CD4-positive, alpha-beta T cell treated with Interleukin-17A for 1 hour (primary cell): ENCODE data around the gene SERTM2.
"Not testable (repeated sequence)": the region's sequence is repeated elsewhere in the genome, so short reads cannot be mapped to it uniquely, and the experiment has no call there.

Experiments
- DNase-seq: peaks from one replicate; pipeline ENCODE4 v3.0.0-alpha.2; 2020

The SERTM2 gene

DNA sequence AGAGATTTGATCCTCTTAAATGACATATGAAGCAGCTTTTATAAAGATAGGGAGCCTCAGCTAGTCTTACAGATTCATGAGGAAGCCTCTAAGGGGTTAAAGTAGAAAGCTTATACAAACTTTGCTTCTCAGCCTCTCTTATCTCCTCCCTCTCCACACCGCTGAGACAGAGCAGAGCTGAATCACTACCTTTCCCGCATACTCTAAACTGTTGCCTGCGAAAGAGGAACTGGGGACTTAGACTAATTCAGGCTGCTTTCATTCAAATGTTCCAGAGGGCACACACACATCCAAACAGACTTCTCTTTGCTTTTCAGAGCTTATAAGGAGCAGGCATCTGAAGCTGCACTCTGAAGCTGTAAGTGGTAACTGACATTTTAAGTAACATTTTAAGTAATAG, at the start of gene SERTM2:
TSS of gene SERTM2 (plus strand) at position 169 of the 400 bp plus-strand sequence. CDS start 7,213 bp downstream, outside the sequence.
- DNase-seq: no peak

DNA sequence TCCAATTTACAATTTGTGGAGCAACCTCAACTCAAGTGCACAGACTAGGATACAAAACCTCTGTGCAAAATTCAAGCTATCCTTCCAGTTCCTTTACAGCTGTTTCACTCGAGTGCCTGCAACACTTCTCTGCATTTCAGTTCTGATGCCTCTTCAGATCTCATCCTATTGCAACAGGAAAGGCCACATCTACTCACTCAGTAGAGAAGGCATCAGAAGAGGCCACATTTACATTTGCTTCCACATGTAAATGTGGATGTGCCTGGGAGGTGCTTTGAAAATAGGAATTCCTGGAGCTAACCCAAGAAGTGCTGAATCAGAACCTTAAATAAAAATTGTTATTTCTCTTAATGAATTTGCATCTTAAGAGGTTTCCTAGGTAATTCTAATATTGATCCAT, 45.8 kb upstream of the SERTM2 start:
- DNase-seq: no peak

DNA sequence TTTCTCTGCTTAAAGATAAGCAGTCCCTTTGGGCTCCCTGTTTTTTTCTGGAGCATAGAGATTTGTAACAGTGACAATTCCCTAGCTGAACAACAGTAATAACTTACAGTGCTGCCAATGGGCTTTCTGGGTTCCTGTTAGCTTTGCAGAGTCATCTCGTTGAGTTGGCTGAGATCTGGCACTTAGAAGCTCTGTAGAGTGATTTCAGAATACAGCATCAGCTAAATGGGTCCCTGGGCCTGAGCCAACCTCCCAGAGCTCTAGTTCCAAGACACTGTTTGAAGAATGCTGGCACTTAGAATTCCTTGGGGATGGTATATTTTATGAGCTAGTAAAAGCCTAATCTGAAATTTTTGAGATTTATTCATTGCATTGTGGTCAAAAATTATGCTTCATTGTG, 43.5 kb upstream of the SERTM2 start:
- DNase-seq: no peak

DNA sequence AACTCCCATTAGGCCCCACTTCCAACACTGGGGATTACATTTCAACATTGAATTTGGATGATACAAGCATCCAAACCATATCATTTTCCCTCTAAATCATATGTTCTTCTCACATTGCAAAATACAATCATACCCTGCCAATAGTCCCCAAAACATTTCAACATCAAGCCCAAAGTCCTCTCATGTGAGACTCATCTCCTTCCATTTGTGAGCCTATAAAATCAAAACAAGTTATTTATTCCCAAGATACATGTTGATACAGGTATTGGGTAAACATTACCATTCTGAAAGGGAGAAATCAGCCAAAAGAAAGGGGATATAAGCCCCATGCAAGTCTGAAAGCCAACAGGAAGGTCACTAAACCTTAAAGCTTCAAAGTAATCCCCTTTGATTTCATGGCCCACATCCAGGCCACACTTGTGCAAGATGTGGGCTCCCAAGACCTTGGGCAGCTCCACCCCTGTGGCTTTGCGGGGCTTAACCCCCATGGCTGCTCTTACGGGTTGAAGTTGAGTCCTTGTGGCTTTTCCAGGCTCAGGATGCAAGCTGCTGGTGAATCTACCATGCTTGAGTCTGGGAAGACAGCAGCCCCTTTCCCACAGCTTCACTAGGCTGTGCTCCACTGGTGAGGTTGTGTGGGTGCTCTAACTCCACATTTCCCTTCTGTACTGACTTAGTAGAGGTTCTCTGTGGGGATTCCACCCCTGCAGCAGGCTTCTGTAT, 40.6 kb upstream of the SERTM2 start:
- DNase-seq: no peak

DNA sequence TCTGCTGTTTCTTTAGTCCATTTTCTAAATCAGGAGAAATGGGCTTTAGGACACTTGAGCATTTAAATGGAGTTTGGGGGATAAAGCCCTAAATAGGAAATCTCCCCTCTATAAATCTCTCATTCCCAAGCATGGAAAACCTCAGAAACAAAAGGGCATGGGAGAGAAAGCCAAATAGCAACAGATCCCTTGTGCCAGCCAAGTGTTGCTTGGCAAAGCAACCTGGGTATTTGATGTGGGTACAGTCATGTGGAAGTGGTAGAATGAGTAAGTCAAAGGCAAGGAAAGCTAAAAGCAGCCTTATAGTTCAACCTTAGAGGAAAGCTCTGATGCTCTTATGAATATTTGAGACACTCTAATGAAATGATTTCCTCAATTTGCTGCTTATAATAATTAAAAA, 29.5 kb upstream of the SERTM2 start:
- no peak for DNase-seq

DNA sequence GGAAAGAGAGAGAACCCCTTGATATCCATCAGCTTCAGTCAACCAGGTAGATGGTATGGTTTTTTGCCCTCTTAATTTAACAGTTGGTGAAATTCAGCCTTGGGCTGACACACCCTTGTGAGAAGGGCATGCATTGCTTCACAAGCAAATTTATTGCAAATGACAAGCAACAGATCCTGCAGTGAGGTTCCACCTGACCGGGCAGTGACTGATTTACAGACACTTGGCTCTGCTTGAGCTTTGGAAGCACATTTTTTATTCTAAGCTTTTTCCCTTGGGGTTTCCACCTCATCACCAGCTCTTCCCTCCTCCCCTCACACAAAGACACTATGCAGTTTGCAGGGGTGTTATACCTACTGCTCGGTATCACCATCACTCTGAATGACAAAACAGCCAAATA, 28.3 kb upstream of the SERTM2 start:
- no peak for DNase-seq

DNA sequence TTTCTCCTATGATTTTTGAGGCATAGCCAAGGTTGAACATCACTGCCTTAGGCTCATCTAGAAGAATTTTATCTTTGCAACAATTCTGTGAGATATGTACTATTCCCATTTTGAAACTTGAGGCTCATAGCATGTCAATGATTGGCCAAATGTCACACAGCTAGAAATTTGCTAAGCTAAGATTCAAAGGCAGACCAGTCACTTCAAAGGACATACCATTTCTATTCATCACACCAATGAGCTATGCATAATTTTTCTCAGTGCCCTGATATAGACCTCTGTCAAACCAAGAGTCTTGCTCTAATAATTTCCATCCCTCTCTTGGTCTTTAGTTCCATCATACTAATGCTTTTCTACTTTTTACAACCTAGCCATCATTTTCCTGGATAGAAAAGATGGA, 27.6 kb upstream of the SERTM2 start:
- DNase-seq: no peak

DNA sequence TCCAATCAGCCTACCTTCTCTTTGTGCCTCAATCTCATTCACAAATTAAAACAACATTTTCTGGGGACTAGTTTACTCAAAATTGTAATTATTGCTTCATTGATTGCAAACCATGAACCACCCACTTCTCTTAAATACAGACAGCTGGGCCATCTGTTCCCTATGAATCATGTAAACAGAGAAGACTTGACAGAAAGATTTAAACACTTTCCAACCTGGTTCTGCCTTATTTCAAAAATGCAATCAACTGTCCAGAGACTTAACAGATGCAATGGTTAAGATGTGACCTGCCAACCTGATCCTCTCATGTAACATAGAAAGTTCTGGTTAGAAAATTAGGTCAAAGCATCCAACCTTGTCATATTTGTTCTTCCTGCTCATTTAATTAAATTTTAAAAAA, 20.8 kb upstream of the SERTM2 start:
- DNase-seq: no peak

DNA sequence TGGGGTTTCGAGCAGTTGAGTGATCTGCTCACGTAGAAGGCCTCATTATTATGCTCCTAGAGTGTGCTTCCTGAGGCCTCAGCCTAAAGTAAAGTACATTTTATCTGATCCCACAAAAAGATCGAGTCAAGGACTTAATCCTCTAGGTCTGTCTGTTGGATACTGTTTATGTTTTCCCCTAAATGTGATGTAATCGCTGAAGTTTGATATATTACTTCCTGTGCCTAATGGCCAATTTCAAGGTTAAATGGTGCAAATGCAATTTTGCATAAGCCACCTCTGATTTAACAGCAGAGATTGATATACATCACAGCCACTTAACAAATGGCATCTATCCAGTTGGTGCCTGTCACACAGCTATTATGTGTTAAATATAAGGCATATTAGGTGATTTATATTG, 19.4 kb upstream of the SERTM2 start:
- no peak for DNase-seq

DNA sequence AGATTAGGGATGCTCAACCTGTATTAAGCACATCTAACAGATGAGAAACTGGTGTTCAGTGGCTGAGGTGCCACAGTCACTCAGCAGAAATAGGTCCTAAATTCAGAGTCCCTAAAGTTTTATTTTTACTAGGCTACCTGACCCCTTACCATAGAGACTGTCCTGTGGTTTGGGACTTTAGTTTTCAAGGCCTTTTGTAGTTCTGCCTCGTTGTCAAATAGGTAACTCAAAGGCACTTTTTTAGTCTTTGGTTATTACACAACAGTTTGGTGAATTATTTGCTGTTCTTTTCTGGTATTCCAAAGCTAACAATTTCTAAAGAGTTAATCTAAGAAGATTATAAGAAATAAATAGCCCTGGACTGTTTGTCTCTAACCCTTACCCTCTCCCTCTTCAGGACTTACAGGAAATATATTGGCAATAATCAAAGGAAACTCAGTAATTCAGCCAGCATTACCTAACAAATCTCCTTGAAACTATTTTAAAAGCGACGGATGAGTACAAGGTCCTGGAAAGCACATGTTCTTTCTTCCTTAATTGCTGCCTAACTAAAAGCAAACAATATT, 12.8 kb upstream of the SERTM2 start:
- DNase-seq: no peak

DNA sequence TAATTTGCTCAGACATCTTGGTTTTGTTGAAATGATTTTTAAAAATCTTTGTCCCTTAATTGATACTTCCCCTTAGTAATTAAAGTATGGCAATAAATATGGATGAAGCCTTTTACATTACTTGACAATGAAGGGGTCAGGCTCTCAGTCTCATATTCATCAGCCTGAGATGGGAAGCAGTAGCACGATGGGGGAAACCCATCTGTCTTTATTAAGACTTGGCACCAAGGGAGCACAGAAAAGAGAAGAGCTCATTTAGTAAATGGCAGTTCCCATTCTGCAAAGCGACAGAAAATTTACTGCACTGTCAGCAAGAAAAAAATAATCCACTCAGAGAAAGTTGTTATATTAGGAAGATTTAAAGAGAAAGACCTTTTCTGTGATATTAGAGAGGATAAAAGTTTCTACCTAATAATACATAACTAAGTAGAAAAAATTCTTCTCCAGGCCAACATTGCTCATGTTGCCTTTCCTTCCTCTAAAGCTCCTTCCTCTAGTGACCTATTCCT, 7.9 kb upstream of the SERTM2 start:
- DNase-seq: no peak

DNA sequence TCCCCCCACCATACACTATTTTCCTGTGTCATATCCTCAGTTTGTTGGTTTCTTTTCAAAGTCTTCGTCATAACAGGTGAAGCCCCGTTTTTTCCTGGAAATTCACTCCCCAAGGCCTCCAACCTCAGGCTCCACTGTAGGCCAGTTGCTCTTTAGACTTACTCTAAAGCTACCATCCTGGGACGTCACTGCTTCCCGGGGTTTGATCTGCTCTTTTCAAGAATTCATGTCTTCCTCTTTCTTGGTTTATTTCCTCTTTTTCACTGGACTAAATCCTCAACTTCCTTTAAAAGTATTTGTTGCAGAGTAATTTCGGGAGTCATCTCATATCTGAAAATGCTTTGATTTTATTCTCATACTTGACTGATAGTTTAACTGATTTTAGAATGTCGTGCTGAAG, 6.5 kb upstream of the SERTM2 start:
- DNase-seq: no peak

DNA sequence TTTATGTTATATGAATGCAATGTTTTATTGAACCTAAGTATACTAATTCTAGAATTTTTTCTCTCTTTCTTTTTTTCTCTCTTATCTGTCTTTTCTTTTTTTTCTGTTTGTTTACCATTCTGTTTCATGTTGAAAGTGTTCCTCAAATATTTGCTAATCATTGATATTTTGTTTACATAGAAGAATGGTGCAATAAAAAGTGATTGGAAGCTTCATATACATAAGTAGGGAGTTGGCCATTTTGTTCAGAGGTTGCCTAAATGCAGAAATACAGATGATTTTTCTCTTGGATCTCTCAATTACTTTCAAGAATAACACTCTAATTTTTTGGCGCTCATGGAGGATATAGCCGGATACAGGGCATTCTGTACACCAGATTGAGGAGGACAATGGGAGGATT, 5.7 kb upstream of the SERTM2 start:
- no peak for DNase-seq

DNA sequence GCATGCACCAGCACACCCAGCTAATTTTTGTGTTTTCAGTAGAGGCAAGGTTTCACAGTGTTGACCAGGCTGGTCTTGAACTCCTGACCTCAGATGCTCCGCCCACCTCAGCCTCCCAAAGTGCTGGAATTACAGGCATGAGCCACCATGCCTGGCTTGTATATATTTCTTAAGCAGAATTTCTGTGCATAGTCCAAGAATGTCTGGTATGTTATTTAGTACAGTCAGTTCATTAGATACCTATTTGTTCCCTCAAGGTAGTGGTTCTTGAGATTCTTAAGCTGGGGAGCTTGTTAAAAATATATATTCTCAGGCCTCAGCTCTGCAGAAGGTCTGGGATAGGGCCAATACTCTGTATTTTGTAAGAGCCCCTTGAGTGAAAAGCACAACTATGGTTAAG, 4.6 kb upstream of the SERTM2 start:
- no peak for DNase-seq

DNA sequence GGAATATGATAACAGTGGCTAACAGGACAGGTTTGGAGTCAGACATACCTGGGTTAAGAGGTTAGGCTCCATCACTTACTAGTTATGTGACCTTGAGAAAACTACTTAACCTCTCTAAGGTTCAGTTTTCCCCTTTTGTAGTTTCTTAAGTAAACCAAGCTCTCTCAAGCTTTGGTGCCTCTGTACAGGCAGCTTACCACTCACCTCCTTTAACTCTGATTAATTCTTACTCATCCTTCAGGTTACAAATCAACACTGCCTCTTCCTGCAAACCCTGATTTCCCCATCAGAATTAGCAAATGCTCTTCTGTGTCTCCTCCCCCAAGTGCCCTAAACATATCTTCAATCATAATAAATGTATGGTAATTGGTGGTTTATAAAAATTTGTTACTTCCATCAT, 3.5 kb upstream of the SERTM2 start:
- DNase-seq: no peak

DNA sequence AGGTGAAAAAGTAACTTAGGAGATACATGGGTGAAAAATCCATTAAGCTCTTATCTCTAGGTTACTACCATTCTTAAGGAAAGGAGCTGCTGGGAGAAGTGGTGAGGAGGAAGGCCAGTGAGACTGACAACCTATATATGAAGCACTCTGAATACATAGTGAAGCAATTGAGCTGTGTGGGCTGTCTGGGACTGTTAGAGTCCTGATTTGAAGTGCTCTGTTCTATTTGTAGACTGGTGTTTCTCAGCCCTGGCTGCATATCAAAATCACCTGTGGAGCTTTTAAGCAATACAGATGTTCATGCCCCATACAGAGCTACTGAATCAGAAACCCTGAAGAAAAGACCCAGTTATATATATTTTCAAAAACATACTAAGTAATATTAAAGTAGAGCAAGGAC, 3.9 kb downstream of the SERTM2 start:
- no peak for DNase-seq

DNA sequence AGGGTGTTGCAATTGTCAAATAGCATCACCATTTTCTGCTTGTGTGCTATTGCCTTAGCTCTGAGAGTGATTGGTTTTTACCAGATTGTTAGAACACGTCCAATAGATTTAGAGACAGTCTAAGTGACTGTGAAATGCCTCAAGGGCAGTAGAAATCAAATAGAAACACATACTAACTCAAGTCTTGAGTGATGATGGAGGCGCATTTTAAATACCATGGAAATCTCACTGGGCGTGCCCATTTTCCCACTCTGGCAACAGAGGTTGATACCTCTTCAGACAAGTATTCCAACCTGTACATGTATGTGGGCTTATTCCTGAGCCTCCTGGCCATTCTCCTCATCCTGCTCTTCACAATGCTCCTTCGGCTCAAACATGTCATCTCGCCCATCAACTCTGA, 7.2 kb downstream of the SERTM2 start:
- no peak for DNase-seq

DNA sequence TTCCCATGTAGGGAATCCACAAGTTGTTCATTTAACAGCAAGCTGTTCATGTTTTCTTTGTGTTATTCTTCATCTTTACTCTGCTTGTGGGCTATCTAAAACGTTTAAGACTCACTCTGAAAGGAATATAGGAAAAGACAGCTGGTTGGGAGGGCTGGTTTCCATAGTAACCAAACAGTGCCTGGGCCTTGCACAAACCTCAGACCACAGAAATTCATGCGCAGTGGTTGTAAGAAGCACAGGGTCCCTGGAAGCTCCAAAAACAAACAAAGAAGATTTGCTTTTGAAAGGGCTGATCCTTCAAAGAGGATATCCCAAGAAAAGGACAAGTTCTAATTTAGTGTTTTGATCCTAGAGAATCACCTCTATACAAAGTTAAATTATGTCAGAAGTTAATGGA, 7.8 kb downstream of the SERTM2 start:
- DNase-seq: no peak

DNA sequence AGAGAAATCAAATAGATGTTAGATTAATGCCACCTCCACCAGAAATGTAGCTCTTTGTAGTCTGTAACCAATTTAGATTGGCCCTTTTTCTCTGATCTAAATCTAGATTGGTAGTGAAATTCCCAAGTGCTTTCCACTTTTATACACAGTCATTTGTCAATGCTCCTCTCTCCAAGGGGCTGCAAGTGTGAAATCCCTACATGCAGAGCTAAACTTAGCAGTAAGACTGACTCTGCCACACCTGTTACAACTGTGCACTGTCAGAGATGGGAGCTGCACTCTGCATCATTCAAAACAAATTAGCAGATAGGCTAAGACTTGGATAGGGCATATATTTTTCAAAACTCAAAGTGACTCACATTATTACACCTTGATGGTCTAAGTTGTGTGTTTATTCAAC, 9.1 kb downstream of the SERTM2 start:
- DNase-seq: no peak

DNA sequence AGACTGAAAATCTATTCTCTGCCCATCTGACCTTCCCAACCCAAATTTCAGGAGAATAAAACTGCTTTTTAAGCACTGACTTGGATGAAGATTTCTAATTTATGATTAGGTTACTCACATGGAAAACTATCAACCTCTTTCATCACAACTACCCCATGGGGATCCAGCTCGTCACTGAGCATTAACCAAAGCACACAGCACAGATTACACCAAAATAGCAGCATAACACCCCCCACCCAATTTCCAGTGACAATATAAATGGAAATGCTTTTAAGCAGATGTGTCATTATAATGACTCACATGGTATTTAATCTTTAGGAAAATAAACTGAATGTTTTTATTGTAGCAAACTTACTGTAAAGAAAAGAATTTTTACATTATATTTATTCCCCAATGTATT, 9.7 kb downstream of the SERTM2 start:
- no peak for DNase-seq

DNA sequence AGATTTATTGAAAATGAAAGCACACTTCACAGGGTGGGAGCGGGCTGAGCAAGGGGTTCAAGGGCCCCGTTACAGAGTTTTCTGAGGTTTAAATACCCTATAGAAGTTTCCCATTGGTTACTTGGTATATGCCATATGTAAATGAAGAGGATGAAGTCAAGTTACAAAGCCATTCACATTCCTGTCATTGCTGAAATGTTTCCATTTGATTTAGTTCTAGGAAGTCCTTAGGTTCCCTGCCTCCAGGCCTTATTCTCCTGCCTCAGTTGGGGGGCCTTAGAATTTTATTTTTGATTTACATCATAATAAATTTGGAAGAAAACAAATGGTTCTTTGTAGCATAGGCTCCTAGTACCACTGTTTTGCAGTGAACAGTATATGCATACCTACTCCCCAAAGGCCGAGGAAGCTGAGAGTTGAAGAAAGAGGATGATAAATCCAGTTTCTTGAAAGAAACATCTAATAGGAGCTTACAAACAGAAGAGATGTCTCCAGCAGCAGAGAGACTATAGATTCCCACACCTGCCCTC, 31.8 kb downstream of the SERTM2 start:
- no peak for DNase-seq

DNA sequence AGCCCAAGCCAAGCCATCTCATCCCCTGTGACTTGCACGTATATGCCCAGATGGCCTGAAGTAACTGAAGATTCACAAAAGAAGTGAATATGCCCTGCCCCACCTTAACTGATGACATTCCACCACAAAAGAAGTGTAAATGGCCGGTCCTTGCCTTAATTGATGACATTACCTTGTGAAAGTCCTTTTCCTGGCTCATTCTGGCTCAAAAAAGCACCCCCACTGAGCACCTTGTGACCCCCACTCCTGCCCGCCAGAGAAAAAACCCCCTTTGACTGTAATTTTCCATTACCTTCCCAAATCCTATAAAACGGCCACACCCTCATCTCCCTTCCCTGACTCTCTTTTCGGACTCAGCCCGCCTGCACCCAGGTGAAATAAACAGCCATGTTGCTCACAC, 37.8 kb downstream of the SERTM2 start:
- not testable (repeated sequence) for DNase-seq

DNA sequence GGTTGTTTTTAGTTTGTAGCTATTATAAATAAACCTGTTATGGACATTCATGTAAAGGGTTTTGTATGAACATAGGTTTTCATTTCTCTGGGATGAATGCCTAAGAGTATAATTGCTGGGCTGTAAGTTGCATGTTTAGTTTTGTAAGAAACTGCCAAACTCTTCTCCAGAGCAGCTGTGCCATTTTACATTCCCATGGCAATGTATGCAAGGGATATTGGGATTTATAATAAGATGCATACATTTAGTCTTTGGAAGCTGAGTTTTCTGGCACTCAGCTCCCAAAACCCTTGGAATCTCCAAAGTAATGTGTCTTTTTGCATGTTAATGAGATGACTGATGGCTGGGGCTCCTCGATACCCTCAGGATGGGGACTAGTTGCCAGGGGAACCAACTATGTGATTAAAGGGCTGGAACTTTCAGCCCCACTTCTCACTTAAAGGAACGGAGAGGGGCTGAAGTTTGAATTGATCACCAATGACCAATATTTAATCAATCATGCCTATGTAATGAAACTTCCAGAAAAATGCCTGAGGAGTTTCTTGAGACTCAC, 44.0 kb downstream of the SERTM2 start:
- no peak for DNase-seq

DNA sequence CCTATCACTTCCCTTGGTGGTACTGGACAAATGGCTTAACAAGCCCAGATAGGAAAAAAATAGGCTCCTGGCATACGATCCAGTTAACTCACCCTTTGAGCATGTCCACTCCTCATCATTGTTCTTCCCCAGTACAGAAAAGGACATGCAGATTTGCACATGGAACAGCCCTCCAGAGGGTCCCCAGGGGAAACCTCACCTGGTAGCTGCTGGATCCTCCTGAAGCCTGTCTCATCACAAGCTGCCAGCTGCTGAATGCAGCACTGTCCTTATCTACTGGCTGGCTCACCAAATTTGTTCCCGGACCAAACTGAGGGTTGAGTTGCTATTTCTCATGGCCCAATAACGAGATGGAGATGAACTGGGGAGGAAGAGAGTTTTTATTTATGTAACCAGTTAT, 49.4 kb downstream of the SERTM2 start:
- DNase-seq: no peak
